ENCODE results near the gene TOGARAM1.

DNA sequence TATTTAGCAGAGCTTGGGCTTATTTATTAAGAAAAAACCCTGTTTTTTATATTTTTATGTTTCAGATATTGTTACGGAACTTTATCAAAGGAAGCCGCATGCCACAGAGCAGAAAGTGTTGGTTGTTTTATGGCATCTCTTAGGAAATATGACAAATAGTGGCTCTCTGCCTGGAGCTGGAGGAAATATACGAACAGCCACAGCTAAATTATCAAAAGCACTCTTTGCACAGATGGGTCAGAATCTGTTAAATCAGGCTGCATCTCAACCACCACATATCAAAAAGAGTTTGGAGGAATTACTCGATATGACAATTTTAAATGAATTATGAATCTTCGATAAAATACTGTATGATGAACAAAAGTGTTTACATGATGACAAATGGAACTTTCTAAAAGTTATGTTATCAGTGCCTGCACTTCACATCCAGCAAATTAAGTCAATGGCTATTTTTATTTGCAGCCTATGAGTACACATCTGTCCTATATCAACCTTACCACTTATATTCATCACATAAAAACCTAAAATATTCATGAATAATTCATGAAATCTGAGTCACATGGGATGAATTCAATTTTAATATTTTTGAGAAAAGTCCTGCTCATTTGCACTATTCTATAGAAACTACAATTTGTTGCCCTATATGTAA is 111.4 kb downstream of the TOGARAM1 start:
- TF ChIP-seq, protein P1, sequence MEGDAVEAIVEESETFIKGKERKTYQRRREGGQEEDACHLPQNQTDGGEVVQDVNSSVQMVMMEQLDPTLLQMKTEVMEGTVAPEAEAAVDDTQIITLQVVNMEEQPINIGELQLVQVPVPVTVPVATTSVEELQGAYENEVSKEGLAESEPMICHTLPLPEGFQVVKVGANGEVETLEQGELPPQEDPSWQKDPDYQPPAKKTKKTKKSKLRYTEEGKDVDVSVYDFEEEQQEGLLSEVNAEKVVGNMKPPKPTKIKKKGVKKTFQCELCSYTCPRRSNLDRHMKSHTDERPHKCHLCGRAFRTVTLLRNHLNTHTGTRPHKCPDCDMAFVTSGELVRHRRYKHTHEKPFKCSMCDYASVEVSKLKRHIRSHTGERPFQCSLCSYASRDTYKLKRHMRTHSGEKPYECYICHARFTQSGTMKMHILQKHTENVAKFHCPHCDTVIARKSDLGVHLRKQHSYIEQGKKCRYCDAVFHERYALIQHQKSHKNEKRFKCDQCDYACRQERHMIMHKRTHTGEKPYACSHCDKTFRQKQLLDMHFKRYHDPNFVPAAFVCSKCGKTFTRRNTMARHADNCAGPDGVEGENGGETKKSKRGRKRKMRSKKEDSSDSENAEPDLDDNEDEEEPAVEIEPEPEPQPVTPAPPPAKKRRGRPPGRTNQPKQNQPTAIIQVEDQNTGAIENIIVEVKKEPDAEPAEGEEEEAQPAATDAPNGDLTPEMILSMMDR (IDR thresholded peaks at IDR 0.05 in 4 of 5, conservative IDR thresholded peaks at IDR 0.05 in 1 of 5), result no peak
- TF ChIP-seq POLR2A (IDR thresholded peaks at IDR 0.05), result no peak

Measured in gastrocnemius medialis (tissue), 4 donors.